ENCODE measurements around the gene ADD2.

ADD2 gene

DNA sequence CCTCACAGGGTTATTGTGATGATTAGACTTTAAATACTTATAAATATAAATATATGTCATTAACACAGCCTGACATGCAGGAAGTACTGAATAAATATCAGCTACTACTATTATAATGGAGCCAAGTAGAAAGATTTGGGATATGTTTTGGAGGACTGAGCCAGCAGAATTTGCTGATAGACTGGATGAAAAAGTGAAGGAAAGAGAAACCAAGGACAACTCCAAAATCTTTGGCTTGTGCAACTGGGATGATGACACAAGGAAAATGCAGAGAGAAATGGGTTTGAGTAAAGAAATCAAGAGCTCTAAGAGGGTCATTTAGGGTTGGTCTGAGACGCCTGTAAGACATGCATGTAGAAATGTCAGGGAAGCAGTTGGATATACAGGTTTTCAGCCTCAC, 15.6 kb downstream of the ADD2 start:
- Histone ChIP-seq H3K4me3 (ENCODE audit: control insufficient read depth in 1 of 7, extremely low read depth in 1 of 7, insufficient read depth in 4 of 7, low read depth in 2 of 7, low read length in 6 of 7) (no peak overlapping the region), H3K27me3 (replicated peaks in 2 of 5; ENCODE audit: control insufficient read depth in 4 of 5, insufficient read depth in 5 of 5, low read length in 4 of 5) (peaks cover 4 to 21% (median 12%) of the 10 kb centered on the region in 5 experiments), H3K36me3 (ENCODE audit: control insufficient read depth in 4 of 4, insufficient read depth in 4 of 4, low read length in 3 of 4) (no peaks in the 10 kb centered on the region), H3K4me1 (ENCODE audit: control extremely low read depth in 1 of 4, control insufficient read depth in 4 of 4, insufficient read depth in 4 of 4, low read length in 3 of 4) (no peaks in the 10 kb centered on the region), H3K27ac (ENCODE audit: insufficient read depth in 1 of 2, low read depth in 1 of 2, low read length in 2 of 2, poor library complexity in 1 of 2, severe bottlenecking in 2 of 2) (no peak overlapping the region), H3K9me3 (ENCODE audit: control extremely low read depth in 1 of 5, control insufficient read depth in 4 of 5, insufficient read depth in 2 of 5, low read depth in 1 of 5, low read length in 4 of 5) (peaks cover 0 to under 1% (median 0%) of the 10 kb centered on the region in 5 experiments)
- 100% methylated on average over 1 of the region's 1 CpG for WGBS (ENCODE audit: insufficient coverage)
- DNase-seq, result no peak
- ChIA-PET POLR2A (no interaction called here), CTCF (no interaction called here)

DNA sequence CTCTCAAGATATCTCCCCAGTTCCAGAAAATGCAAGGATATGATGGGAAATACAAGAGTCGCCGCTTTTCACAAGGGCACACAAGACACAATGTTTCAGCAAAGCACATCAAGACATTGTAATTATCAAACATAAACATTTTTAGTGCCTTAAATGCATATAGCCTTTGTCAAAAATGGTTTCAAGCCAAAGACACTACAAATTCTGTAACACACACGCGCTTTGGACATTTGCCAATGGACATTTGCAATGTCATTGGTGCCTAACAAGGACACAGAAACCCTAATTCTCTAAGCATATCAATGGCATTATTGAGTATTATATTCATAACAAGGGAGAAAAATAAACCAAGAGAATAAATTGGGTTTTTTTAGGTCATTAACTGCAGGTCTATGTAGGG, 16.1 kb downstream of the ADD2 start:
- ChIA-PET POLR2A (no interaction called here), CTCF (interaction anchor here (1.6 to 2.1 kb wide), 2 partner anchors 10 to 17 kb away, joined by 4 to 8 read pairs; no protein-coding TSS in a partner anchor)
- H3K27ac ChIP-seq (ENCODE audit: insufficient read depth in 1 of 2, low read depth in 1 of 2, low read length in 2 of 2, poor library complexity in 1 of 2, severe bottlenecking in 2 of 2), result no peak overlapping the region
- H3K4me3 ChIP-seq (ENCODE audit: control insufficient read depth in 1 of 7, extremely low read depth in 1 of 7, insufficient read depth in 4 of 7, low read depth in 2 of 7, low read length in 6 of 7), result no peak overlapping the region
- peaks cover 0 to 2% (median 0%) of the 10 kb centered on the region in 5 experiments for H3K9me3 ChIP-seq (ENCODE audit: control extremely low read depth in 1 of 5, control insufficient read depth in 4 of 5, insufficient read depth in 2 of 5, low read depth in 1 of 5, low read length in 4 of 5)
- H3K27me3 ChIP-seq (replicated peaks in 2 of 5; ENCODE audit: control insufficient read depth in 4 of 5, insufficient read depth in 5 of 5, low read length in 4 of 5), result peaks cover 2 to 21% (median 12%) of the 10 kb centered on the region in 5 experiments
- peak in 2 of 3 donors; percentile 19 to 27 for DNase-seq
- no peaks in the 10 kb centered on the region for H3K36me3 ChIP-seq (ENCODE audit: control insufficient read depth in 4 of 4, insufficient read depth in 4 of 4, low read length in 3 of 4)
- WGBS (ENCODE audit: insufficient coverage), result 75% methylated on average over 2 of the region's 4 CpGs
- H3K4me1 ChIP-seq (ENCODE audit: control extremely low read depth in 1 of 4, control insufficient read depth in 4 of 4, insufficient read depth in 4 of 4, low read length in 3 of 4), result no peaks in the 10 kb centered on the region

DNA sequence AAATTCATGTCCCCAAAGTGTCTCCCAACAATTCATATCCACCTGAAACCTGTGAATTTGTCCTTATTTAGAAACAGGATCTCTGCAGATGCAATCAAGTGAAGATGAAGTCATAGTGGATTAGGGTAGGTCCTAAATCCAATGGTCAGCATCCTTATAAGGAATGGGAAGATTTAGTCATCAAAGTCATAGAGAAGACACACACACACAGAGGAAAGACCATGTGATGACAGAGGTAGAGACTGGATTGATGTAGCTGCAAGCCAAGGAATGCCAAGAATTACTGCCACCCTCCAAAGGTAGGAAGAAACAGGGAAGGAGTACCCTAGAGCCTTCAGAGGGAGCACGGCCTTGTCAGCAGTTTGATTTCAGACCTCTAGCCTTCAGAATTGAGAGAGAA, 17.7 kb downstream of the ADD2 start:
- CTCF ChIA-PET, result interaction anchor here (1.0 to 2.1 kb wide), 3 partner anchors 9 to 19 kb away, joined by 3 to 8 read pairs (median 4); no protein-coding TSS in a partner anchor

DNA sequence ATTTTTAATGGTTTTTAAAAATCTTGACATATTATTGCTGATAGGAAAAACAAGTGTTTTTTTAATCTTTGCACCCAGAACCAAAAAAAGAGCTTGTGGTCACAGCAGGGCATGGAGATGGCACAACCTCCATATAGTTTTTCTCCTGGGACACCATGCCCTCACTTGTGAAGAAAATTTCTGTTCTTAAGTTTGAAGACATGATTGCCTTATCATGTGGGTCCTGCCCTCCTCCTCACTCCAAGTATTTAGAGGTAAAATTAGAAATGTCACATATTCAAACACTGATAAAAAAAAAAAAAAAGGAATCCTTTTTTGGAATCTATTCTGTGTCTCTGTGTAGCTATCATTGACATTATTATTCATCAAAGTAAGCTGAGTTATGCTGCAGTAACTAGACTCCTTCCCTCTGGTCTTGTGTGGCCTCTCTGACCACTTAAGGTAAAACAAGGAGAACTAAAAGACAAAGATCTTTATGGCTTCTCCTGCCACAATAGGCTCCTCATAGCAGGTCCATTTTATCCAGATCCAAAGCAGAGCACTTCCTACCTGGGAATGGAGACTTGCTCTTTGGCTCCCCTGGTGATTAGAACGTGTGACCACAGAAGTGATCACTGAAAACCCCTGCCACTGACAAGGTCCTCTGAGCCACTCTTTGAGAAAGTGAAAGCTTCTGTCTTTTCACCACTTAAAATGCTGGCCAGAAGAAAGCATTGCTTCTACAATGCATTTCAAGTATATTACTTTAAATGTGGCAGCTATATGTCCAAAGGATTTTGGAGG, 19.8 kb downstream of the ADD2 start:
- CTCF ChIA-PET, result interaction anchor here (0.6 to 1.1 kb wide), 2 partner anchors 31 to 407 kb away, joined by 3 to 4 read pairs; no protein-coding TSS in a partner anchor
- peak in 2 of 3 donors; percentile 43 to 51 for DNase-seq
- WGBS (ENCODE audit: insufficient coverage), result 25% methylated on average over 1 of the region's 1 CpG

More for the DNA sequence above, 17.7 kb downstream of the ADD2 start:
- 88% methylated on average over 1 of the region's 1 CpG for WGBS (ENCODE audit: insufficient coverage)
- no peak overlapping the region for H3K4me3 ChIP-seq (ENCODE audit: control insufficient read depth in 1 of 7, extremely low read depth in 1 of 7, insufficient read depth in 4 of 7, low read depth in 2 of 7, low read length in 6 of 7)
- peaks cover 2 to 19% (median 12%) of the 10 kb centered on the region in 5 experiments for H3K27me3 ChIP-seq (replicated peaks in 2 of 5; ENCODE audit: control insufficient read depth in 4 of 5, insufficient read depth in 5 of 5, low read length in 4 of 5)
- DNase-seq, result no peak
- POLR2A ChIA-PET, result no interaction called here
- no peaks in the 10 kb centered on the region for H3K4me1 ChIP-seq (ENCODE audit: control extremely low read depth in 1 of 4, control insufficient read depth in 4 of 4, insufficient read depth in 4 of 4, low read length in 3 of 4)
- no peaks in the 10 kb centered on the region for H3K36me3 ChIP-seq (ENCODE audit: control insufficient read depth in 4 of 4, insufficient read depth in 4 of 4, low read length in 3 of 4)
- no peak overlapping the region for H3K27ac ChIP-seq (ENCODE audit: insufficient read depth in 1 of 2, low read depth in 1 of 2, low read length in 2 of 2, poor library complexity in 1 of 2, severe bottlenecking in 2 of 2)
- H3K9me3 ChIP-seq (ENCODE audit: control extremely low read depth in 1 of 5, control insufficient read depth in 4 of 5, insufficient read depth in 2 of 5, low read depth in 1 of 5, low read length in 4 of 5), result peaks cover 0 to 2% (median 0%) of the 10 kb centered on the region in 5 experiments

DNA sequence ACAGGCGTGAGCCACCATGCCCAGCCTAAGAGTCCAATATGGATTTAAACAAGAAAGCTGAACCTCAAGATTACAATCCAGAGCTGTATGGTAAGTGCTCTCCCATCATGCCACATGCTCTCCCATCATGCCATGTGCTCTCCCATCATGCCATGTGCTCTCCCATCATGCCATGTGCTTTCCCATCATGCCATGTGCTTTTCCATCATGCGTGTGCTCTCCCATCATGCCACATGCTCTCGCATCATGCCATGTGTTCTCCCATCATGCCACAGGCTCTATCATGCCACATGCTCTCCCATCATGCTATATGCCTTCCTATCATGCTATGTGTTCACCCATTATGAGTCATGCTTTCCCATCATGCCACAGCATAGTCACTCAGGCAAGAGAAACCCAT, 20.7 kb downstream of the ADD2 start:
- H3K27ac ChIP-seq (ENCODE audit: insufficient read depth in 1 of 2, low read depth in 1 of 2, low read length in 2 of 2, poor library complexity in 1 of 2, severe bottlenecking in 2 of 2), result no peak overlapping the region
- H3K27me3 ChIP-seq (replicated peaks in 2 of 5; ENCODE audit: control insufficient read depth in 4 of 5, insufficient read depth in 5 of 5, low read length in 4 of 5), result peaks cover 0 to 6% (median 2%) of the 10 kb centered on the region in 5 experiments
- H3K36me3 ChIP-seq (ENCODE audit: control insufficient read depth in 4 of 4, insufficient read depth in 4 of 4, low read length in 3 of 4), result no peaks in the 10 kb centered on the region
- CTCF ChIA-PET, result interaction anchor here (1.1 kb wide), 1 partner anchor 30 kb away, joined by 4 read pairs; no protein-coding TSS in a partner anchor
- H3K4me1 ChIP-seq (ENCODE audit: control extremely low read depth in 1 of 4, control insufficient read depth in 4 of 4, insufficient read depth in 4 of 4, low read length in 3 of 4), result no peaks in the 10 kb centered on the region
- no peak overlapping the region for H3K4me3 ChIP-seq (ENCODE audit: control insufficient read depth in 1 of 7, extremely low read depth in 1 of 7, insufficient read depth in 4 of 7, low read depth in 2 of 7, low read length in 6 of 7)
- 98% methylated on average over 3 of the region's 3 CpGs for WGBS (ENCODE audit: insufficient coverage)
- POLR2A ChIA-PET, result no interaction called here
- H3K9me3 ChIP-seq (ENCODE audit: control extremely low read depth in 1 of 5, control insufficient read depth in 4 of 5, insufficient read depth in 2 of 5, low read depth in 1 of 5, low read length in 4 of 5), result peaks cover 0 to 2% (median 0%) of the 10 kb centered on the region in 5 experiments
- DNase-seq, result peak in 1 of 3 donors; percentile 13

More for the DNA sequence above, 19.8 kb downstream of the ADD2 start:
- peaks cover 0 to 2% (median 0%) of the 10 kb centered on the region in 5 experiments for H3K9me3 ChIP-seq (ENCODE audit: control extremely low read depth in 1 of 5, control insufficient read depth in 4 of 5, insufficient read depth in 2 of 5, low read depth in 1 of 5, low read length in 4 of 5)
- peaks cover 0 to 6% (median 3%) of the 10 kb centered on the region in 5 experiments for H3K27me3 ChIP-seq (replicated peaks in 2 of 5; ENCODE audit: control insufficient read depth in 4 of 5, insufficient read depth in 5 of 5, low read length in 4 of 5)
- H3K36me3 ChIP-seq (ENCODE audit: control insufficient read depth in 4 of 4, insufficient read depth in 4 of 4, low read length in 3 of 4), result no peaks in the 10 kb centered on the region
- no peak overlapping the region for H3K4me3 ChIP-seq (ENCODE audit: control insufficient read depth in 1 of 7, extremely low read depth in 1 of 7, insufficient read depth in 4 of 7, low read depth in 2 of 7, low read length in 6 of 7)
- POLR2A ChIA-PET, result no interaction called here
- H3K27ac ChIP-seq (ENCODE audit: insufficient read depth in 1 of 2, low read depth in 1 of 2, low read length in 2 of 2, poor library complexity in 1 of 2, severe bottlenecking in 2 of 2), result no peak overlapping the region
- no peaks in the 10 kb centered on the region for H3K4me1 ChIP-seq (ENCODE audit: control extremely low read depth in 1 of 4, control insufficient read depth in 4 of 4, insufficient read depth in 4 of 4, low read length in 3 of 4)

DNA sequence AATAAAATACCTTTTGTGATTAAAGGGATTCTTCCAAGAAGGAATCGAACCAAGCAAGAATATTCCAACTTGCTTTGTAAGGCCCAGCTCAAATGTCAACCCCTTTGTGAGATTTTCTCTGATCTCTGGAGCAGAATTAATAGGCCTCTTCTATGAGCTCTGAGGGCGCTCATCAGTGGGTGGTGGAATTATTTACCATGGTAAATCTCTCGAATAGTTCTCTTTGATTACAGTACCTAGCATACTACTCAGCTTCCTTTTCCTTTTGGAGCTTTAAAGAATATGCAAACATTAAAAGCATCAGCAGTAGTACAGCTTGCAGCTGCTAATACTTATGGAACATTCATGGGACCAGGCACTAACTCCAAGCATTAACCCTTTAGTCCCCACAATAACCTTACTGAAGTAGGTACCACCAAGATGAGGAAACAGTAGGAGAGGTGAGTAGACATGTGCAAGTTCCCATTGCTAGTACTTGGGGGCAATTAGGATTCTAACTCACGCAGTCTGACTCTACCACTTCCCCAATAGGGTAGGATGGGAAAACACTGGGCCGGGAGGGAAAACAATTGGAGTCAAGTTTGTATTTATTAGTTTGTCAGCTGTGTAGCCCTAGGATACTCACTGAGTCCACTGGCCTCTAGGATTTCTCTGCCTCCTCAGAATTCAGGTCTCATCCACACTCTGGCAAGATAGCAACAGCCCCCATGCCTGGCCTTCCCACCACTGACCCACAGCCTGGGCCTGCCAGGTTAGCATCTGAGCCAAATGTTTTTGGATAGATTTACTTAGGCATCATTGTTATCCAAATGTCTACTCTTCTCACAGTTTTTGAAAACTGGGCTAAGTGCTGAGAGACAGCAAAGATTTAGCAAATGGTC, 21.7 kb downstream of the ADD2 start:
- H3K36me3 ChIP-seq (ENCODE audit: control insufficient read depth in 4 of 4, insufficient read depth in 4 of 4, low read length in 3 of 4), result no peaks in the 10 kb centered on the region
- peaks cover 0 to 3% (median 2%) of the 10 kb centered on the region in 5 experiments for H3K27me3 ChIP-seq (replicated peaks in 2 of 5; ENCODE audit: control insufficient read depth in 4 of 5, insufficient read depth in 5 of 5, low read length in 4 of 5)
- WGBS (ENCODE audit: insufficient coverage), result 100% methylated on average over 1 of the region's 5 CpGs
- CTCF ChIA-PET, result interaction anchor here (1.8 kb wide), 1 partner anchor 9 kb away, joined by 5 read pairs; no protein-coding TSS in a partner anchor
- POLR2A ChIA-PET, result no interaction called here
- no peak overlapping the region for H3K27ac ChIP-seq (ENCODE audit: insufficient read depth in 1 of 2, low read depth in 1 of 2, low read length in 2 of 2, poor library complexity in 1 of 2, severe bottlenecking in 2 of 2)
- no peaks in the 10 kb centered on the region for H3K4me1 ChIP-seq (ENCODE audit: control extremely low read depth in 1 of 4, control insufficient read depth in 4 of 4, insufficient read depth in 4 of 4, low read length in 3 of 4)
- no peak overlapping the region for H3K4me3 ChIP-seq (ENCODE audit: control insufficient read depth in 1 of 7, extremely low read depth in 1 of 7, insufficient read depth in 4 of 7, low read depth in 2 of 7, low read length in 6 of 7)
- H3K9me3 ChIP-seq (ENCODE audit: control extremely low read depth in 1 of 5, control insufficient read depth in 4 of 5, insufficient read depth in 2 of 5, low read depth in 1 of 5, low read length in 4 of 5), result peaks cover 0 to 2% (median 0%) of the 10 kb centered on the region in 5 experiments
- no peak for DNase-seq

All from common myeloid progenitor, CD34-positive (primary cell).